HL-60 (cell line): ENCODE results near the gene HES4.

Source experiments
- DNase-seq, 2 experiments: peaks; one replicate each; pipeline ENCODE4 v3.0.0-alpha.2; 2010 to 2020; ENCODE audit warnings: low read depth in 1 of 2, low spot score in 1 of 2
- H3K27ac ChIP-seq: fragments of 250-450 bp; sonication (Bioruptor Pico); replicated peaks from 2 replicates; pipeline ENCODE4 v1.5.1; 2020; ENCODE audit warnings: mild to moderate bottlenecking, moderate library complexity
- H3K27me3 ChIP-seq: fragments of 250-450 bp; sonication (Bioruptor Pico); 2 replicates; pipeline ENCODE4 v1.5.1; 2021; ENCODE audit warnings: mild to moderate bottlenecking, moderate library complexity; ENCODE audit not compliant: insufficient read depth, poor library complexity, severe bottlenecking
- H3K4me3 ChIP-seq: replicated peaks from 2 replicates; pipeline ENCODE4 v1.5.1; 2011; ENCODE audit warnings: mild to moderate bottlenecking, control low read depth, low read length; ENCODE audit not compliant: insufficient read depth
- GABPA ChIP-seq: IDR thresholded peaks from 2 replicates; pipeline ENCODE4 v1.6.1; 2012; ENCODE audit warnings: low read depth
- POLR2AphosphoS5 ChIP-seq: IDR thresholded peaks from 2 replicates; pipeline ENCODE4 v1.6.1; 2012; ENCODE audit warnings: low read depth
- SPI1 ChIP-seq: IDR thresholded peaks from 2 replicates; pipeline ENCODE4 v1.6.1; 2012; ENCODE audit warnings: low read depth, mild to moderate bottlenecking, borderline replicate concordance
- TF ChIP-seq, protein P1 (sequence below): IDR thresholded peaks from one replicate; pipeline ENCODE4 v1.5.1; 2011; ENCODE audit warnings: low read length, control low read depth, inconsistent platforms; ENCODE audit not compliant: insufficient read depth
- TF ChIP-seq, protein P2 (sequence below): IDR thresholded peaks from 2 replicates; pipeline ENCODE4 v1.6.1; 2012; ENCODE audit warnings: low read depth; ENCODE audit not compliant: insufficient replicate concordance

Gene HES4

DNA sequence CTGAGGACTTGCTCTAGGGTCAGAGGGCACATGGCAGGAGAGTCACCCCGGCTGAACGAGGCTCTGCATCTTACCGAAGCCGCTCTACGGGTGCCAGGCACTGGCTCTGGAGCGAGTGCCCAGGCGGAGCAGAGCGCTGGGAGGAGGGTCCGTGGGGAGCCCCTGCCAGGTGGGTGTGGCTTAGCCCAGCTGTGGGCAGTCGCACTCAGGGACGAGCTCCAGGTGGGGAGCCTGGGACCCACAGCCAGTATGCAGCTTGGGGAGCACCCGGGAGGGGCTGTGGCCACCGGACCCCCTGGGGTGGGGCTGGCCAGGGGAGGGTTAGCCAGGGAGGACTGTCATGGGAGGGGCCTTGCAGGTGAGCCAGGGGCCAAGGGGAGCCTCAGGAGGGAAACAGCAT is 23.8 kb upstream of the HES4 start:
- DNase-seq: no peak
- Histone ChIP-seq H3K27me3 (peaks cover 25% of the 10 kb centered on the region), H3K27ac (no peak overlapping the region), H3K4me3 (no peak overlapping the region)
- TF ChIP-seq GABPA (no peak), POLR2AphosphoS5 (no peak), SPI1 (no peak)
- TF ChIP-seq, protein P1, sequence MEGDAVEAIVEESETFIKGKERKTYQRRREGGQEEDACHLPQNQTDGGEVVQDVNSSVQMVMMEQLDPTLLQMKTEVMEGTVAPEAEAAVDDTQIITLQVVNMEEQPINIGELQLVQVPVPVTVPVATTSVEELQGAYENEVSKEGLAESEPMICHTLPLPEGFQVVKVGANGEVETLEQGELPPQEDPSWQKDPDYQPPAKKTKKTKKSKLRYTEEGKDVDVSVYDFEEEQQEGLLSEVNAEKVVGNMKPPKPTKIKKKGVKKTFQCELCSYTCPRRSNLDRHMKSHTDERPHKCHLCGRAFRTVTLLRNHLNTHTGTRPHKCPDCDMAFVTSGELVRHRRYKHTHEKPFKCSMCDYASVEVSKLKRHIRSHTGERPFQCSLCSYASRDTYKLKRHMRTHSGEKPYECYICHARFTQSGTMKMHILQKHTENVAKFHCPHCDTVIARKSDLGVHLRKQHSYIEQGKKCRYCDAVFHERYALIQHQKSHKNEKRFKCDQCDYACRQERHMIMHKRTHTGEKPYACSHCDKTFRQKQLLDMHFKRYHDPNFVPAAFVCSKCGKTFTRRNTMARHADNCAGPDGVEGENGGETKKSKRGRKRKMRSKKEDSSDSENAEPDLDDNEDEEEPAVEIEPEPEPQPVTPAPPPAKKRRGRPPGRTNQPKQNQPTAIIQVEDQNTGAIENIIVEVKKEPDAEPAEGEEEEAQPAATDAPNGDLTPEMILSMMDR: no peak
- TF ChIP-seq, protein P2, sequence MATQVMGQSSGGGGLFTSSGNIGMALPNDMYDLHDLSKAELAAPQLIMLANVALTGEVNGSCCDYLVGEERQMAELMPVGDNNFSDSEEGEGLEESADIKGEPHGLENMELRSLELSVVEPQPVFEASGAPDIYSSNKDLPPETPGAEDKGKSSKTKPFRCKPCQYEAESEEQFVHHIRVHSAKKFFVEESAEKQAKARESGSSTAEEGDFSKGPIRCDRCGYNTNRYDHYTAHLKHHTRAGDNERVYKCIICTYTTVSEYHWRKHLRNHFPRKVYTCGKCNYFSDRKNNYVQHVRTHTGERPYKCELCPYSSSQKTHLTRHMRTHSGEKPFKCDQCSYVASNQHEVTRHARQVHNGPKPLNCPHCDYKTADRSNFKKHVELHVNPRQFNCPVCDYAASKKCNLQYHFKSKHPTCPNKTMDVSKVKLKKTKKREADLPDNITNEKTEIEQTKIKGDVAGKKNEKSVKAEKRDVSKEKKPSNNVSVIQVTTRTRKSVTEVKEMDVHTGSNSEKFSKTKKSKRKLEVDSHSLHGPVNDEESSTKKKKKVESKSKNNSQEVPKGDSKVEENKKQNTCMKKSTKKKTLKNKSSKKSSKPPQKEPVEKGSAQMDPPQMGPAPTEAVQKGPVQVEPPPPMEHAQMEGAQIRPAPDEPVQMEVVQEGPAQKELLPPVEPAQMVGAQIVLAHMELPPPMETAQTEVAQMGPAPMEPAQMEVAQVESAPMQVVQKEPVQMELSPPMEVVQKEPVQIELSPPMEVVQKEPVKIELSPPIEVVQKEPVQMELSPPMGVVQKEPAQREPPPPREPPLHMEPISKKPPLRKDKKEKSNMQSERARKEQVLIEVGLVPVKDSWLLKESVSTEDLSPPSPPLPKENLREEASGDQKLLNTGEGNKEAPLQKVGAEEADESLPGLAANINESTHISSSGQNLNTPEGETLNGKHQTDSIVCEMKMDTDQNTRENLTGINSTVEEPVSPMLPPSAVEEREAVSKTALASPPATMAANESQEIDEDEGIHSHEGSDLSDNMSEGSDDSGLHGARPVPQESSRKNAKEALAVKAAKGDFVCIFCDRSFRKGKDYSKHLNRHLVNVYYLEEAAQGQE: no peak

DNA sequence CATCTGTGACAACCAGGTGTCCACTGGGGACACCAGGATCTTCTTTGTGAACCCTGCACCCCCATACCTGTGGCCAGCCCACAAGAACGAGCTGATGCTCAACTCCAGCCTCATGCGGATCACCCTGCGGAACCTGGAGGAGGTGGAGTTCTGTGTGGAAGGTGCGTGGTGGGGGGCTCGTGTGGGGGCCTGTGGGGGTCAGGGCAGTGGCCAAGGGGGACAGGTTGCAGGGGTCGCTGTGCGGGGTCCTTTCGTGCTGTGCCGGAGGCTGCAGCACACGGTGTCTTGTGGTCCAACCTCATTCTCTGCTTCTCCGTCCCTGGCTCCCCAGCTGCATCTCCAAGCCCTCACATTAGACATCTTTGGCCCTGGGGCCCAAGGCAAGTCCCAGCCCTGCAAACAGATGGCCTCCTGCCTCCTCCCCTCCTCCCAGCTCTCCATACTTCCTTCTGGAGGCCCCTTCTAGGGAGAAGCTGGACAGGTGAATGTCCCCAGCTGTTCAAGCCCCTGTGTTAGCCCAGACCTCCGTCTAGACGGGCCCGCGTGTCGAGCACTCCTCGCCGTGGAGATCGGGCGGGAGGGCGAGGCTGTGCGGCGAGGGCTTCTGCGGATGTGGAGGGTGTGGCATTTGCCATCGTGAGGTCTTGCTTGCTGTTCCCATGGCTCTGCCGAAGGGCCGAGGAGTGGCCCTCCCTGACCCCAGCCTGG is 22.6 kb upstream of the HES4 start:
- no peak for TF ChIP-seq GABPA
- no peak for TF ChIP-seq SPI1
- no peak for TF ChIP-seq POLR2AphosphoS5
- TF ChIP-seq, protein P1: no peak
- TF ChIP-seq, protein P2: no peak
- H3K27me3 ChIP-seq: peaks cover 25% of the 10 kb centered on the region
- no peak for DNase-seq
- H3K27ac ChIP-seq: no peak overlapping the region
- H3K4me3 ChIP-seq: no peak overlapping the region

DNA sequence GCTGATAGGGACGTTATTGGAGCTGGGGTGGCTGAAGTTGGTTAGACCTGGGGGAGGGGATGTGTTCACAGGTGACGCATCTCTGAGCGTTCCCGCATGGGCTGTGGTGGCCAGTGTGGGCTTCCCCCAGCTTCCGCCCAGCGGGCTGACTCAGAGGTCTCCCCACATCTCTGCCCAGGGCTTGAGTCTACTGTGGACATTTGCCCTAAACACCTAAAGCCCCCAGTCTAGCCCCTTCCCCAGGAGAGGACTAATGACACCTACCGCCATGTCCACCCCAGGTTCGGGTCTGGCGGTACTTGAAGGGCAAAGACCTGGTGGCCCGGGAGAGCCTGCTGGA is 22.0 kb upstream of the HES4 start:
- H3K27ac ChIP-seq: no peak overlapping the region
- peaks cover 25% of the 10 kb centered on the region for H3K27me3 ChIP-seq
- TF ChIP-seq, protein P1: no peak
- no peak for TF ChIP-seq POLR2AphosphoS5
- TF ChIP-seq GABPA: no peak
- no peak for TF ChIP-seq SPI1
- TF ChIP-seq, protein P2: no peak
- DNase-seq: no peak
- no peak overlapping the region for H3K4me3 ChIP-seq
